GM19463 (cell line): ENCODE measurements around the gene CFAP119.

Experiments
- ATAC-seq: cut with Tn5 transposase; IDR thresholded peaks from one replicate; pipeline ENCODE4 v1.9.1; 2021; ENCODE audit warnings: mild to moderate bottlenecking, moderate library complexity; ENCODE audit not compliant: unreplicated experiment

Gene CFAP119

DNA sequence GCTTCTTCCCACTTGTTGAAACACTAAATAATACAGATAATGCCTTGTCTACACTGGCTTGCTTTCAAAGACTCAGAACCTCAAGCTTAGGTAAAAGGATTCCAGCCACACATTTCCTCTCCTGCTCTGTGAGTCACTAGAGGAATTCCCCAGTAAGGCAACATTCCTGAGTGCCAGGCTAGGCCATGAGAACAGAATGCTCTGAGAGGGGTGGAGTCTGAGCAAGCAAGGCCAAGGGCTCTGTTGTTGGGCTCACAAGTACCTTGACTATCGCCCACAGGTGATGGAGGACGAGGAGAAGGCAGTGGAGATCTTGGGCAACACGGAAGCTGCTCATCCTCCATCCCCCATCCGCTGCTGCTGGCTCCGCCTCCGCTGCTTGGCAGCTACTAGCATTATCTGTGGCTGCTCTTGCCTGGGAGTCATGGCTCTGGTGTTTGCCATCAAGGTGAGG, 20.4 kb downstream of the CFAP119 start:
- no peak for ATAC-seq

DNA sequence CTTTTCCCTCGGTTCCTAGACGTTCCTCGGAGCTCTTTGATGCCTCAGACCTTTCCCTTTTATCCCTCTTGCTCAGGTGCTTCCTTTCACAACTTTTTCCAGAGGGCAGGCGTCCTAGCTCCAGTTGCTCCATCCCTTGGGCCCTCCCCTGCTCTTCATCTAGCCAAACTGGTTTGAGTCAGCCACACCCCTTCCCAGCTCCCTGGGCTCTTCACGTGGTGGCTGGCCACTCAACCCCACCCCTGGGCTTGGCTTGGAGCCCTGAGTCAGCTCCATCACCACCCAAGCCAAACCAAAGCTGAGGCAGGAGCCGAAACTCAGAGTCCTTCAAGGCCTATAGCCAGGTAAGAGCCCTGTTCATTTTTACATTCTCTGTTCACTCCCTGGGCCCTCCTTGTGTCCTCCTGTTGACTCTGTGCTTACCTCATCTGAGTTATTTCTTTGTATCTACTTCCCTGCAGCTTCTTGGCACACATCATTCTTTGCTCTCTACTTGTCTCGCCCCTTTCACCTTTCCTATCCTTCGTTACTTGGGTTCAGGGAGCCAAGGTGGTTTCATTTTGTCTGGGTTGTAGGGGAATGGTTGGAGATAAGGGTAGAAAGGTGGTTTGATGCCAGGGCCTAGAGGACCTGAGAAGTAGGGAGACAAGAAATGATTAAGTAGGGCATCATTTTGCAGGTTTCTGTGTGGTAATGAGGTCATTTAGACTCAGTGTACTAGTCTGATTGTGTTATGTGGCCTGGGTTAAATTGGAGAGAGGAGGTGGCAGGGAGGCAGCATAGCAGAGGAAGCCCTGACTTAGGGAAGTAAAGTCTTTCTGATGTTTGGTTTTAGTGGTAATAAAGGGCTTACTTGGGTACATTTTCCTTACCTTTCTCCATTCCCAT, 21.3 kb downstream of the CFAP119 start:
- ATAC-seq = no peak

DNA sequence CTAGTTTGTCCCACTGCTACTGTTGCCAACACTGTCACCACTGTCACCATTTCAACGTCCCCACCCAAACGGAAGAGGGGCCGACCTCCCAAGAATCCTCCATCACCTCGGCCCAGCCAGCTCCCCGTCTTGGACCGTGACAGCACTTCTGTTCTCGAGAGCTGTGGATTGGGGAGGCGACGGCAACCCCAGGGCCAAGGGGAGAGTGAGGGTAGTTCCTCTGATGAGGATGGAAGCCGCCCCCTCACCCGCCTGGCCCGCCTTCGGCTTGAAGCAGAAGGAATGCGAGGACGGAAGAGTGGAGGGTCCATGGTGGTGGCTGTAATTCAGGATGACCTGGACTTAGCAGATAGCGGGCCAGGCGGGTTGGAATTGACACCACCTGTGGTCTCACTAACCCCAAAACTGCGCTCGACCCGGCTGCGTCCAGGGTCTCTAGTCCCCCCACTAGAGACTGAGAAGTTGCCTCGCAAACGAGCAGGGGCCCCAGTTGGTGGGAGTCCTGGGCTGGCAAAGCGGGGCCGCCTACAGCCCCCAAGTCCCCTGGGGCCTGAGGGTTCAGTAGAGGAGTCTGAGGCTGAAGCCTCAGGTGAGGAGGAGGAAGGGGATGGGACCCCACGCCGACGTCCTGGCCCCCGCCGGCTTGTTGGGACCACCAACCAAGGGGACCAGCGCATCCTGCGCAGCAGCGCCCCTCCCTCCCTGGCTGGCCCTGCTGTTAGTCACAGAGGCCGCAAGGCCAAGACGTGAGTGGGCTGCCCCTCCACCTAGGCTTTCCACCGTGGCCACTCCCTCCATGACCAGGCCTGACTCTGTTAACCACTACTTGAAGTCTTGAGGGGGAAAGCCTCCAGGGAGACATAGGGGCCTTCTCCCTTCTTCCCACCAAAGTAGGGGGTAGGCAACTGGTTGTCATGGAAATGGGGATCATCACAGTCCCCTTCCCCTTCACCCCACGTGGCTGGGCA, 22.6 kb downstream of the CFAP119 start:
- ATAC-seq = no peak

DNA sequence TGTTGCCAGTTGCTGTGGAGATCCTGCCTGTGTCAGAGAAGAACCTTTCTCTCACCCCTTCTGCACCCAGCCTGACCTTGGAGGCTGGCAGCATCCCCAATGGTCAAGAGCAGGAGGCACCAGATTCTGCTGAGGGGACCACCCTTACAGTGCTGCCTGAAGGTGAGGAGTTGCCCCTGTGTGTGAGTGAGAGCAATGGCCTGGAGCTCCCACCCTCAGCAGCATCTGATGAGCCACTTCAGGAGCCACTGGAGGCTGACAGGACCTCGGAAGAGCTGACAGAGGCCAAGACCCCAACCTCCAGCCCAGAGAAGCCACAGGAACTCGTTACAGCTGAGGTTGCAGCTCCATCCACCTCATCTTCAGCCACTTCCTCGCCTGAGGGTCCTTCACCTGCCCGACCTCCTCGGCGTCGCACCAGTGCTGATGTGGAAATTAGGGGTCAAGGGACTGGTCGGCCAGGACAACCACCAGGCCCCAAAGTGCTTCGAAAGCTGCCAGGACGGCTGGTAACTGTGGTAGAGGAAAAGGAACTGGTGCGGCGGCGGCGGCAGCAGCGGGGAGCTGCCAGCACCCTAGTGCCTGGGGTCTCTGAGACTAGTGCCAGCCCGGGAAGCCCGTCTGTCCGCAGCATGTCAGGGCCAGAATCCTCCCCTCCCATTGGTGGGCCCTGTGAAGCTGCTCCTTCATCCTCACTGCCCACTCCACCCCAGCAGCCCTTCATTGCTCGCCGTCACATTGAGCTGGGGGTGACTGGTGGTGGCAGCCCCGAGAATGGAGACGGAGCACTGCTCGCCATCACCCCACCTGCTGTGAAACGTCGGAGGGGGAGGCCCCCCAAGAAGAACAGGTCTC, 23.8 kb downstream of the CFAP119 start:
- no peak for ATAC-seq

DNA sequence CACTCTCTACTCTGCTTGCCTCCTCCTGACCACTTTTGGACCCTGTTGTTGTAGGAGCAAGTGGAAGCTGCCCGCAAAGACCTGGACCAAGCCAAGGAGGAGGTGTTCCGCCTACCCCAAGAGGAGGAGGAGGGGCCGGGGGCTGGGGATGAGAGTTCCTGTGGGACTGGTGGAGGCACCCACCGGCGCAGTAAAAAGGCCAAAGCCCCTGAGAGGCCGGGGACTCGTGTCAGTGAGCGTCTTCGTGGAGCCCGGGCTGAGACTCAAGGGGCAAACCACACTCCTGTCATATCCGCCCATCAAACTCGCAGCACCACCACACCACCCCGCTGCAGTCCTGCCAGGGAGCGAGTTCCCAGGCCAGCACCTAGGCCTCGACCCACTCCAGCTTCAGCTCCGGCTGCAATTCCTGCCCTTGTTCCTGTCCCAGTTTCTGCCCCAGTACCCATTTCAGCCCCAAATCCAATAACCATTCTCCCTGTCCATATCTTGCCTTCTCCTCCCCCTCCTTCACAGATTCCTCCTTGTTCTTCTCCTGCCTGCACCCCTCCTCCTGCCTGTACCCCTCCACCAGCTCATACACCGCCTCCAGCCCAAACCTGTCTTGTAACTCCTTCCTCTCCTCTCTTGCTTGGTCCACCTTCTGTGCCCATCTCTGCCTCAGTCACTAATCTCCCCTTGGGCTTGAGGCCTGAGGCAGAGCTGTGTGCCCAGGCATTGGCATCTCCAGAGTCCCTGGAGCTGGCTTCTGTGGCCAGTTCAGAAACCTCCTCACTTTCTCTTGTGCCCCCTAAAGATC, 24.7 kb downstream of the CFAP119 start:
- ATAC-seq = no peak

DNA sequence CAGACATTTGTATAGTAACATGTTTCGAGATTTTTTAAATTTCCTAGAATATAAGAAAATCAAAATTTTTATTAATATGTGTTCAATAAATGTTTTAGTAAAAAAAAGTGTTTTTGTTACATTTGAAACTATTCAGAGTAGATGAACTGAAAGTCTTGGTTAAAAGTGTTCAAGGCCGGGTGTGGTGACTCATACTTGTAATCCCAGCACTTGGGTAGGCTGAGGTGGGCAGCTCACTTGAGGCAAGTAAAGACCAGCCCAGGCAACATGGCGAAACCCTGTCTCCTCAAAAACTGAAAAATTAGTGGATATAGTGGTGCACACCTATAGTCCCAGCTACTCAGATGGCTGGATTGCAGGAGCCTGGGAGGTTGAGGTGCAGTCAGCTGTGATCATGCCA, 30.5 kb downstream of the CFAP119 start:
- no peak for ATAC-seq

DNA sequence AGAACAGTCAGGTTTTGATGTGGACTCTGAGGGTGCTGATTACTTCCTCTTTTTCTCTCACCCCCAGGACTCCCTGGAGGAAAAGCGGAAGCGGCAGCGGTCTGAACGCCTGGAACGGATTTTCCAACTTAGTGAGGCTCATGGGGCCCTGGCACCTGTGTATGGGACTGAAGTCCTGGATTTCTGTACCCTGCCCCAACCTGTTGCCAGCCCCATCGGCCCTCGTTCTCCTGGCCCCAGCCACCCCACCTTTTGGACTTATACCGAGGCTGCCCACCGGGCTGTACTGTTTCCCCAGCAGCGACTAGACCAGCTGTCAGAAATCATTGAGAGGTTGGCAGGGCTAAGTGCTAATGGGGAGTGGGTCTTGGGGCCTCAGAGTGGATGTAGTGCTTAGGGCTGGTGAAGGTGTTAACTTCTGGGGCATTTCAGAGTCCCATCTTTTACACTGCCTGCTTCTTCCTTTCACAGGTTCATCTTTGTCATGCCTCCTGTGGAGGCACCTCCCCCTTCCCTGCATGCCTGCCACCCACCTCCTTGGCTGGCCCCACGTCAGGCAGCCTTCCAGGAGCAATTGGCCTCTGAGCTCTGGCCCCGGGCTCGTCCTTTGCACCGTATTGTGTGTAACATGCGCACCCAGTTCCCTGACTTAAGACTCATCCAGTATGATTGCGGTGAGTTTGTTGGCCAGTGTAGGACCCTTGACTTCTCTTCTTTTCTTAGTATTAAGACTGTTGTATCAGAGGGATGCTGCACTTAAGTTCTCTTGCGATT, 32.8 kb downstream of the CFAP119 start:
- ATAC-seq = no peak

DNA sequence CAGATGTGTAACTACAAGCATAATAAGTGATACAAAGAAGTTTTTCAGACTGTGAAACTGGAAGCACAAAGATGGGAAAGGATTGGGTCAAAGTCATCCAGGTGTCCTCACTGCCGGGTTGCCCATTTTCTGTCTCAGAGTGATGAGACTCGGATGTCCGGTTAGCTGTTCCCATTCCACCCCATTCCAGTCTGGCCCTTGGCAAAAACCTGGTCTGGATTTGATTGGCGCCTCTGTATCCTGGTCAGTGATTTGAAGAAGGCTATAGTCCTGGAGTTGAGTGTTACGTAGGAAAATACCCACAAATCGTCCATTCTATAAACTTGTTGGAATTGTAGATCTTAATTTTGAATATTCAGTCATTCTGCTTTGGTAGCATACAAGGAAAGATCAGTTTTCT, 33.5 kb downstream of the CFAP119 start:
- ATAC-seq = no peak

DNA sequence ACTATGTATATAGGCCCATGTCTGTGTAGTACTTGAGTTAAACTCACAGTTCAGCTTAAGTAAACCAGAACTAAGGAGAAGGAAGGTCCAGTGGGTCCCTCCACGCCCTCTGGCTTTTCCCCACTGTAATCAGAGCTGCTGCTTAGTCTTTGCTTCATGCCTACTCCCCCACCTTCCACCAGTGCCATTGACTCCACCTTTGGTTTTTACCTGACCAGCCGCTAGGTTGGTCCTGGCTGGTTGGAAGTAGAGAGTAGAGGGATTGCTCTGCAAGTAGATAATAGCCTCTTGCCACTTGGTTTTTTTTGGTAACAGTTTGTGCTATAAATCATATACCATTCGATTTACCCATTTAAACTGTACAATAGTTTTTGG, 36.5 kb downstream of the CFAP119 start:
- ATAC-seq = no peak

DNA sequence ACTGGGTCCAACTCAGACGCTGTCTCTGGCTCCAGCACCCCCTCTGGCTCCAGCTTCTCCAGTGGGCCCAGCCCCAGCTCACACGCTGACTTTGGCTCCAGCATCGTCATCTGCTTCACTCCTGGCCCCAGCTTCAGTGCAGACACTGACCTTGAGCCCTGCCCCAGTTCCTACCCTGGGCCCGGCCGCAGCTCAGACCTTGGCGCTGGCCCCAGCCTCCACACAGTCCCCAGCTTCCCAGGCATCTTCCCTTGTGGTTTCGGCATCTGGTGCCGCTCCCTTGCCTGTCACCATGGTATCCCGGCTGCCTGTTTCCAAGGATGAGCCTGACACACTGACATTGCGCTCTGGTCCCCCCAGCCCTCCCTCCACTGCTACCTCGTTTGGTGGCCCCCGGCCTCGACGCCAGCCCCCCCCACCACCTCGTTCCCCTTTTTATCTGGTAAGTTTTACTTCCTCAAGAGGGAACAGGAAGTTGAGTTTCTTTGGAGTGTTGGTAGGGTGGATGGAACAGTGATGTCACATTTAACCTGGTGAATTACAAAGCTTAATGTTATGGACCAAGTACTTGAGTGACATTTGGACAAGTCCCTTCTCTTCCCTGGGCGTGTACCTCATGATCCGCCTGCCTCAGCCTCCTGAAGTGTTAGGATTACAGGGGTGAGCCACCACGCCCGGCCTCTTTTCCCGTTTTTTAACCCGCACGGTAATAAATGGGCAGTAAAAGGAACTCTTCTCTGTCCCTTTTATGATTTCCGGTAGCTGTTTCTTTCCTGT, 37.0 kb downstream of the CFAP119 start:
- ATAC-seq = no peak

DNA sequence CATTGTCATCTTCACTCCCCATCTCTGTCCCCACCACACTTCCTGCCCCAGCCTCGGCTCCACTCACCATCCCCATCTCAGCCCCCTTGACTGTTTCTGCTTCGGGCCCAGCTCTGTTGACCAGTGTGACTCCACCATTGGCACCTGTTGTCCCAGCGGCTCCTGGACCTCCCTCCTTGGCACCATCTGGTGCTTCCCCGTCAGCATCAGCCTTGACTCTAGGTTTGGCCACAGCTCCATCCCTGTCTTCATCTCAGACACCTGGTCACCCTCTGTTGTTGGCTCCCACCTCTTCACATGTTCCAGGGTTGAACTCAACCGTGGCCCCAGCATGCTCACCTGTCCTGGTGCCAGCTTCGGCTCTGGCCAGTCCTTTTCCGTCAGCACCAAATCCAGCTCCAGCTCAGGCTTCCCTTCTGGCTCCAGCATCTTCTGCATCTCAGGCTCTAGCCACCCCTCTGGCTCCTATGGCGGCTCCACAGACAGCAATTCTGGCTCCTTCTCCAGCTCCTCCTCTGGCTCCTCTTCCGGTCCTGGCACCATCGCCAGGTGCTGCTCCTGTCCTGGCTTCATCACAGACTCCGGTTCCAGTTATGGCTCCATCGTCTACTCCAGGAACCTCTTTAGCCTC, 38.0 kb downstream of the CFAP119 start:
- no peak for ATAC-seq

DNA sequence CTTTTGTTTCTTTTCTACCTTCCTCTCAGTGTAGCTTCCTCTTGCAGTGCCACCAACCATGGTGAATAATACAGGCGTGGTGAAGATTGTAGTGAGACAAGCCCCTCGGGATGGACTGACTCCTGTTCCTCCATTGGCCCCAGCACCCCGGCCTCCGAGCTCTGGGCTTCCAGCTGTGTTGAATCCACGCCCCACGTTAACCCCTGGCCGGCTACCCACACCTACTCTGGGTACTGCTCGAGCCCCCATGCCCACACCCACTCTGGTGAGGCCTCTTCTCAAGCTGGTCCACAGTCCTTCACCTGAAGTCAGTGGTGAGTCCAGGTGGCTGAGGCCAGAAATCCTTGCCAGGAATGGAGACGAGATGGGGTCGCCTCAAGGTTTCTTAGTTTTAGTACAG, 38.9 kb downstream of the CFAP119 start:
- ATAC-seq = no peak

DNA sequence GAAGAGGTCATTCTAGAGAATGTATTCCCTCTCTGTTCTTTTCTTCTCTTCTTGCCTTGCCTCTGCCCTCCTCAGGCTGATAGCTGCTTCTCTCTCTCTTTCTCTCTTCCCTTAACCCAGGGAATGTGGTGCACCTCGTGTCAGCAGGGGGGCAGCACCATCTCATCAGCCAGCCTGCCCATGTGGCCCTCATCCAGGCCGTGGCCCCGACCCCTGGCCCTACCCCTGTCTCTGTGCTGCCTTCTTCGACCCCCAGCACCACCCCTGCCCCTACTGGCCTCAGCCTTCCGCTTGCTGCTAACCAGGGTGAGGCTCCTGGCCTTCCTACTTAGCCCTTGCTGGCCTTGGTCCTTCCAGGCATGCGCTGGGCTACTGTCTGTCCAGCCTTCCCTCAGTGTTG, 39.4 kb downstream of the CFAP119 start:
- ATAC-seq = no peak

DNA sequence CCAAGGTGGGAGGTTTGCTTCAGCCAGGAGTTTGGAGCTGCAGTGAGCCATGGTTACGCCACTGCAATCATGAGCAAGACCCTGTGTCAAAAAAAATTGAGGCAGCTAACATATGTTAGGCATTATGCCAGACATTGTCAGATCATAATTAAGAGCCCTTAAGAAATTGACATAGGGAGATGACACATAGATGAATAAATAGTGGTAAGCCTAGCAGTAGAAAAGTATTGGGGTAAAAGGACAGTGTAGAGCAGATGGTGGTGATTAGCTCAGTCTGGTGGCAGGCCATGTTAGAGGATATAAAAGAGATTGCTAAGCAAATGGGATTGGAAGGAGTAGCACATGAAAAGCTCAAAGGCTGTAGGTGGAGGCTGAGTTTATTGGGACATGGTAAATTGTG, 40.3 kb downstream of the CFAP119 start:
- ATAC-seq = no peak

DNA sequence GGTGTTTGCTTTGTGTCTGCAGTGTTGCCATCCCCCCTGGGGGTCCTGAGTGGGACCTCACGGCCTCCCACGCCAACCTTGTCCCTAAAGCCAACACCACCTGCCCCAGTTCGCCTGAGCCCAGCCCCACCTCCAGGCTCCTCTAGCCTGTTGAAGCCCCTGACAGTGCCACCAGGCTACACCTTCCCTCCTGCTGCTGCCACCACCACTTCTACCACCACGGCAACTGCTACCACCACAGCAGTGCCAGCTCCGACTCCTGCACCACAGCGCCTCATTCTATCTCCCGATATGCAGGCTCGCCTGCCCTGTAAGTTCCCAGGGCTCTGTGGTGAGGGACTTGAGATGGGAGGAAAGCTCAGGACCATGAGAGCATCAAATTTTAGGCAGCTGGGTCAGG, 40.7 kb downstream of the CFAP119 start:
- ATAC-seq = no peak

DNA sequence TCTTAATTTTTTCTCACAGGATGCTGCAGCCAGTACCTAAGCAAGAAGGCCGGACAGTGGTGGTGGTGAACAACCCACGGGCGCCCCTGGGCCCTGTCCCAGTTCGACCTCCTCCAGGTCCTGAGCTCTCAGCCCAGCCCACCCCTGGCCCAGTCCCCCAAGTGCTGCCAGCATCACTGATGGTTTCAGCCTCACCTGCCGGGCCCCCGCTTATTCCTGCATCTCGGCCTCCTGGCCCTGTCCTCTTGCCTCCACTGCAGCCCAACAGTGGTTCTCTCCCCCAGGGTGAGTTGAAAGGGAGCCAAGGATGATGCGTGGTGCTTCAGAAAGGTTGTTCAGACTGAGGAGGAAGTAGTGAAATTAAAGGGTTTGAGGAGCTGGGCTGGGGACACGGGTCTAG, 41.2 kb downstream of the CFAP119 start:
- no peak for ATAC-seq

DNA sequence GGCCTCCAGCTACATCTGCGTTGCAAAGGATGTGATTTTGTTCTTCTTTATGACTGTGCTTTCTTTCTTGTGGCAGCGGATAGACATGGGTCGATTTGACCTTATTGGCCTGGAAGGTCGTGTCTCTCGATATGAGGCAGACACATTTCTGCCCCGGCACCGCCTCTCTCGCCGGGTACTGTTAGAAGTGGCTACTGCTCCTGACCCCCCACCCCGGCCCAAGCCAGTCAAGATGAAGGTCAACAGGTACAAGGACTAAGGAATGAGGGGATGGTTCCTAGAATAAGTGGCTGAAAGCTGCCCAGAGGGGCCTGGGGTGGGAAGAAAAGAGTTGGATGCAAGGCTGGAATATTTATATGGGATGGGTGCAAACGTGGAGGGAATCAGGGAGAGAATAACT, 41.8 kb downstream of the CFAP119 start:
- no peak for ATAC-seq
